HG02884 (cell line): ENCODE measurements around the gene TAF3.
"Not testable (repeated sequence)": the region's sequence is repeated elsewhere in the genome, so short reads cannot be mapped to it uniquely, and the experiment has no call there.

Experiments
- ATAC-seq: cut with Tn5 transposase; IDR thresholded peaks from one replicate; pipeline ENCODE4 v1.9.1; 2021; ENCODE audit warnings: mild to moderate bottlenecking, moderate library complexity; ENCODE audit not compliant: unreplicated experiment

The TAF3 gene

DNA sequence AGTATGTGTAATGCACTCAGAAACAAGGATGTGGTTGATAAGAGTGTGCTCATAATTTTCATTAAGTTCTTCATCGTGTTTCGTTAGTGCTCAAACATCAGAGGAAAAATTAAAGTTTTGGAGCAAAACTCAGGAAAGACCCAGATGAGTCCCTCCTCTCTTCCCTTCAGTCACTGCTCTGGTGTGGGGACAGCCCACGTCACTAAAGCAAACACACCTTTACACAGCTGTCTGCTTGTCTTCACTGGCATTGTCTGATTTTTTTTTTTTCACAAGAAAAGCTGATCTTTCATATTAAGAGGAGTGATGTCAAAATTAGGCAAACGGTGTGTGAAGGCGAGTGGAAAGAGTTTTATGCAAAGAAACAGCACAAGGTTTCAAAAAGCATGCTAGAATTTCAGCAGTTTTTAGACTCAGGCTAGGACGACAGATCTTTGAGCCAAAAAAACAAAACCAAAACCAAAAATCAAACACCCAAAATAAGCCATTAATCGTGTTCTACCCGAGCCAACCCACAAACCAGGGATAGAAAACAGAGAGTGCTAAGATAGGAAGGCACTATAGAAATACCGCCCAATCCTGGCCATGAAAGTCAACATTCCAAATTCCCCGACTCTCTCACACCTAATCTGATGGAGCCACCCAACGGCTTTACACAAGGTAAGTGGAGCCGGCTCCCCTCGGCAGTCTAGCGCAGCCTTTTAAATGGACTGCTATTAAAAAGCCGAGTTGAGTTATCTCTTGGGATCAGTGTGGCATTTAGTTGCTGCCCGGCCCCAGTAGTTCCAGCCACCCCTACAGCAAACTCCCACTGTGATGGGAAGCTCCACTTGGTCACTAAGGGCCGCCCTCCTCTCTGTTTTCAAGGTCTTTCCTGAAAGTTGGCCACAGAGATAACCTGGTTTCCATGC lies 208.3 kb downstream of the TAF3 start:
- no peak for ATAC-seq

DNA sequence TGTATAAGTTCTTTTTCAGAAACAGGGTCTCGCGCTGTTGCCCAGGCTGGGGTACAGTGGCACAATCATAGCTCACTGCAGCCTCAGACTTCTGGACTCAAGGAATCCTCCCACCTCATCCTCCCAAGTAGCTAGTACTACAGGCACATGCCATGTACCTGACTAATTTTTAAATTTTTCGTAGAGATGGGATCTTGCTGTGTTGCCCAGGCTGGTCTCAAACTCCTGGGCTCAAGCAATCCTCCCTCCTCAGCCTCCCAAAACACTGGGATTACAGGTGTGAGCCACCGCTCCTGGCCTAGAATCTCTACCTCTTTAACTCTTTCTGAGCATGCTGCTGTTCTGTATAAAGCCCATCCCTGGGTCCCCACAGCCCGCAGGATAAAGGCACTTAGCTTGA lies 212.9 kb downstream of the TAF3 start:
- ATAC-seq = not testable (repeated sequence)

DNA sequence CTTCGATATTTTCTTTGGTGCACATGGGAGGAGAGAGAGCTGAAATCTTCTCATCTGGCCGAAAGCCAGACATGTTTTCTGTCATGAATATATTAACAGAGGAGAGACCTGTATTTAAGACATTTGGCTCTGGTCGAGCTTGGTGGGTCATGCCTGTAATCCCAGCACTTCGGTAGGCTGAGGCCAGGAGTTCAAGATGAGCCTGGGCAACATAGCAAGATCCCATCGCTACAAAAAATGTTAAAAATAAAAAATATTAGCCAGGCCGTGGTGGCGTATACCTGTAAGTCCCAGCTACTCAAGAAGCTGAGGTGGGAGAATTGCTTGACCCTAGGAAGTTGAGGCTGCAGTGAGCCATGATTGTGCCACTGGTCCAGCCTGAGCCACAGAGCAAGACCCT lies 214.3 kb downstream of the TAF3 start:
- ATAC-seq = no peak

DNA sequence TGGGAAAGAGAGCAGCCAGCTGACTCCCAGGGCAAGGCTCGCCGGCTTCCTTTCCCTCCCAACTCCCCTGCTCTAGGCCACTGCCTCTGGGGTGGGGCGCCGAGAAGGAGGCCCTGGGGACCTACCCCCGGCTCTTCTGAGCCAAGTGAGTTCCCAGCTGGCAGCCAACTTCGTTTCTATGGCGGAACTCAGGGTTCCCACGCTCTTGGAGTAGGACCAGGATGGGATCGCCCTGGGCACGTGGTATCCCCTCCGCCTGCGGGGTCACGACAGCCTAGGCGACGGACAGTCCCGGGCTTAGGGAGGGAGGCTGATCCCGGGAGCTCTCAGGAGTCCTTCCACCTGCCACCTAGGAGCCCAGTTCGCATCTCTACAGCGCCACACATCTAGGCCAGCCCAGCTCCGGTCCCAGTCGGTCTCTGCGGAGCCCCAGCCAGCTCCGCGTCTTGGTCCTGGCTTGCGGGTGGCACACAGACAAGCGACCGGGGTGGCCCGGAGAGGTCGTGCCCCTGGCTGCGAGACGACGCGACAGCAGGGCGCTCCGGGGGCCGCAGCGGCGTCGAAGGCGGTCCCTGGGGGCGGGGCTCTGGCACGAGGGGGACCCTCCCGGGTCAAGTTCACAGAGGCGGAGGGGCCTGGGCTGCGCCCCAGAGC lies 215.6 kb downstream of the TAF3 start:
- no peak for ATAC-seq

DNA sequence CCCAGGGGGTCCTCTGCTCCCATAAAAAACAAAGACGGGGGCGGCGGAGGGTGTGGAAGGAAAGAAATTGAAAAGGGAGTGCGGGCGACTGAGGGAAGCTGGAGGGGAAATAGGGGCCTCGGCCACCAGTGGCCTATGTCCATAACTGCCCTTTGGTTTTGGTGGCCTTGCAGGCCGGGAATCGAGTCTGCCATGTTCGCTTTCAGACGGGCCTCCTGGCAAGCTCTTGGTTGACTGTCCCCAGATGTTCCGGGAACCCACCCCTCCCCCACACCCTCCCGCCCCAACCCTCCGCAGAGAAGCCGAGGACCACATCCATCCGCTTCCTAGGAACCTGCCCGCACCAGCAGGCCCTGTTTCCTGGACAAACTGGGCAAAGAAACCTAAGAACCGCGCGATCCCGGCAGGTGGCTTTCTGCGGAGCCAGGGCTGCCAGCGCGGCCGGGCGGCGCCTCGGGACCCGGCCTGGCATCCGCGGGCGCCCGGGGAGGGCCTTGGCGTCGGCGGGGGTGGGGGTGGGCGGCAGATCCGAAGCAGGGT lies 216.2 kb downstream of the TAF3 start:
- no peak for ATAC-seq

DNA sequence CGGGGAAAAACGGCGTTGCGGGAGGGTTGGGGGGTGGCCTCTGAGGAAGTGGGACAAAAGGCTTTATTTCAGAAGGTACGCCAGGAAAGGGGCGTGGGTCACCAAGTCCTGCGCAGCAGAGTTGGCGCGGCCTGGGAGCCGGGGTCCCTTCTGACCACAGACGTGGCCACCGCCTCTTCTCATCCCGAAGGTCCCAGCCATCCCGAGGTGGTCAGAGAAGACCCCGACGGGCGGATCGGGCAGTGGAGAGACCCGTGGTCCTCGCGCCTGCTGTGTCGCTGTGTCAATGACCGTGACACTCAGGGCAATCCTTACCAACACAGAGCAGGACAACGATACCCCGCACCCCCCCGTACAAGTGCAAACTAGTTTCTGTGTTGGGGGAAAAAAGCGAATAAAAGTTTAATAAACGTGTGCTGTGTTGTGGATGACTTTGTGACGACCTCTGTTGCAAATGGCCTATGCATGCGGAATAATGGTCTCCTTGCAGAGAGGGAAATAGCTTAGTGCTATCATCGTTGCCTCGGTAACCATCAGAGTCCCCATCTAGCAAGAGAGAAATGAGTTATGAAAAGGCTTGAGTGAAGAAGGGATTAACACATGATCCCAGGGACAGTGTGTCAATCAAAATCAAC lies 216.8 kb downstream of the TAF3 start:
- ATAC-seq = no peak

DNA sequence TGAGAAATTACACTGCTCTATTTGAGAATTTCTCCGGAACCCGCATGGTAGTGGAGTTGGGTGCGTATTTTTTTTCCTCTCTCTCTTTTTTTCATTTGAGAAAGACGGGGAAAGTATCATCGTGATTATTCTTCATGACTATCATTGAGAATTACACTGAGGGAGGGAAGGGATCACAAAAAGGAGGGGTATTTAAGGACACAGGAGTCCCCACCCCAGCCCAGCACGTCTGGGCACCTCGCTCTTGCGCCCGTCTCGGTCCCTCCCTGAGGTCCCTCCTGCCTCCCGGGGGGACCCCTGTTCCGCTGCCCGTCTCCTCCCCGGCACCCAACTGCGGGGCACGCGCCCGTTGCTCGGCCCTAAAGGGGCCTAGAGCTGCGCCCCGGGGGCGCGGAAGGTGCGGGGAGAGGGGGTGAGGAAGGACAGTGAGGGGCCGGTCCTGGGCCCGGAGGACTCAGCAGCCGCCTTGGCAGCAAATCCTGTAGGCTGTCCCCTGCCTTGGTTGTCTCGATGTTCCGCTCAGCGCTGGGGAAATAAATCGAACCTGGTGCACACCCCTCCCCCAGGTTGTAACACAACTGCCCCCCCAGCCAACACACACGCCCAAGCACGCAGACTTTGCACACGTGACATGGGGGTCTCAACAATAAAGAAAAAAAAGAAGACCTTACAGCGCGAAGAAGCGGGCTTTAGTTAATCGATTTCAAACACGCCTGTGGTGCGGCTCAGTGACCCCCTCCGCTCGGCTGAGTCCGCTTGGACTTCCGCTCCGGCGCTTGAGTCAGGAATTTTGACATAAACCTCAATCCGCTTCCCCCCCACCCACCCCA lies 217.6 kb downstream of the TAF3 start:
- no peak for ATAC-seq

DNA sequence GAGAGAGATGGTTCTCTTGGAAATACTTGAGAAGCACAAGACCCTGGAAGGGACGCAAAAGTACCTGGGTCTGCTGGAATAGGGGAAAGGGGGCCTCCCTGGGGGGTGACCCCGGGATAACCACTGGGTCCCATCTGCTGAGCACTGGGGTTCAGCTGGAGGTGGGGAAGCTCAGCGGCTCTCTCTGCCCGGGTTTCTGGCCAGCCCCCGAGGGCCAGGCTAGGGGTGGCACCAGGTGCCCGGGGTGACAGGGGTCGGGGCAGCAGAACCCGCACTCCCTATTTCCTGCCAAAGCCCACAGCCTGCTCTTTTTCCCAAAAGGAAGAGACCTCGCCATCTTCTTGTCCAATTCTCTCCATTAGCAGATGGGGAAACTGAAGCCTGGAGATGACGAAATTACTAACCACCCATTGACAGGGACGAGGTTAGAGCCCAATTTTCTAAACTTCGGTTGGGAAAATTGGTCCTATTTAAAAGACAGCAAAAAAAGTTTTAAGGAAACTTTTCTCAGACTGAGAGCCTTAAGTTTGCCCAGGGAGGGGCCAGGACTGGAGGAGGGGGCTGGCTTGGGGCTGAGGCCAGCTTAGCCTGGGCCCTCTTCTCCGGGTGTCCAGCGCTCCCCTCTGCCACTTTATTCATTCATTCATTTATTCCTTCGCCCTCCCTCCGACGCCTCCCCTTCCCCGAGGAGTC lies 218.3 kb downstream of the TAF3 start:
- ATAC-seq = no peak

DNA sequence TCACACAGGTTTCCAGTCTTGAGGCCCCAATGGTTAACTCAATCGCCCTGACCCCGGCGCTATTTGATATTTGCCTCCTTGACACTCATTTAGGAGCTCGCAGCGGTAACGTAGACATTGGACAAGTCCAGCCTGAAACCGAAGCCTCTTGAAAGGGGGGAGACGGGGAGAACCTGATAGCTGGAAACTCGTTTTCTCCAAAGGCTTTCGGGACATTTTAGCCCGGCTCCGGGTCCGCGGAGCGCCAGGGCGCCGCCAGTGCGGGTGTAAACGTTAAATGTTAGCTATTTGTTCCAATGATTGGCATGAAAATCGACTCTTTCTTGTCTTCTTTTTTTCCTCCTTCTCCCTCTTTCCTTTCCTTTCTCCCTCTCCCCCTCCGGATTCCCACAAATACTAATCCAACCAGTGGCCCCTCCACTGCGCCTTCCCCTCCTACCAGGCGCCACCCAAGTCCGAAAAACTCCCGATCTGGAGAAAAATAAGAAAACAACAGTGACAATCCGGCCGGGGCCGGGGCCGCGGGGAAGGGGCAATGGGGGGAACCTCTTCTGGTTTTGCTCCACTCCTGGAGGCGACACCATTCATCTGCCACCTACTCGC lies 219.0 kb downstream of the TAF3 start:
- ATAC-seq = no peak

DNA sequence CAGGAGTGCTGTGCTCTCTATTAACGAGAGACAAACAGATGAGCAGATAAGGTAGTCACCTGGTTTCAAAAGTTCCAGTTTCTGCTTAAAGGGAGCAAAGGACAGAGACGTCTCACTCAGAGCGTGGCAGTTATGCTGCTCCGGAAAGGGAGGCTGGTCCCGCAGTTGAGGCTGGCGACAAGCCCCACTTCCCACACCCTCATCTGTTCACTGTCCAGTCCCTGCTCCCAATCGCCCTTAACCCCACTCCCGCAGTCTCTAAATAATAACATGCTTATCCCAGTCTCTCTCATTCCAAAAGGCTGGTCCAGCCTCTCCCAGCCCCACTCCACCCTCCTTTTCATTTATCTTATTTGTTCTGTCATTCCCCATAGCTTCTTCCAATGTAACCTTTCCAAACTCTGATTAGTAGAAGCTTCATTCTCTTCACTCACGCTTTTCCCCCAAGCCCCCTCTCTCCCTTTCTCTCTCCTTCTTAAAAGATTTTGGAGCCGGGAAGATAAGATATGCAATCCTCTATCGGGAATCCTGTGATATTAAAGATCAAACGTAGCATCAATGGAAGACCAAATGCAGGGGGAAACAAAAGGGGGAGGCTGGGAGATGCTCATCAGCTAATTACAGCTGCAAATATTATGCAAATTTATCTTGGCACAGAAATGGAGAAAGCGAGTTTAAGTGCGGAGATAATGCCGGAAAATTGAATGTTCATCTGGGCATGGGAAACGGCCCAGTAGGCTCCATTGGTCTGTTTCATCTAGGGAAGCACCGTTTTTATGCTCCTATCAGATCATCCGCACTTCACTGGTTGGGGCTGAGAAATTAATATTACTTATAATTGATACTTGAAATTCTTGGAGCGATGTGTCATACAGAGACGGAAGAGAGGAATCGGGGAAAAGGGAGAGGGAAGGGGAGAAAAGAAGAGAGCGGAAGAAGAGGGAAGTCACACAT lies 219.9 kb downstream of the TAF3 start:
- no peak for ATAC-seq

DNA sequence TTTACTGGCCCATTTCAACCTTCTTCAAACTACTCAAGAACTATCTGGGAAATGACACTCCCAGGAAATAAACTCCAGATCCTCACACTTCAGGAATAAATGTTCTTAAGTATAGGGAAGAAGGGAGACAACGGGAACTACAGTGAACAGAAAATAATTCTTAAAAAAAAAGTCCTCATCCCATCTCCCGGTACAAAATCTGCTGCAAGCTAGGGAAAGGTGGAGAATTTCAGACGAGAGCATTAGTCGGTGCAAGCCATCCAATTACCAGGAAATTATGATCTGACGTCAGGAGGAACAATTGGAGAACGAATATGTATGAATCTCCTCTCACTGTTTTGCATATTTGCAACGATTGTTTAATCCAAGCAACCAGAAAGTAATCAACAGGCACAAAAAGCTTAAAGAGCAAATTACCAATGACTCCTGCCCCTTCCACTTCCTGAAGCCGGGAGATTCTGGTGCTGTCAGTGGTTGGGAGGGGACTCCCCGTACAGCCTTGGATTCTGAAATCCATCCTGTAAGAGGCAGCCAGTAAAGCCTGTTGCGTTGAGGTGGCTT lies 221.1 kb downstream of the TAF3 start:
- ATAC-seq = no peak

DNA sequence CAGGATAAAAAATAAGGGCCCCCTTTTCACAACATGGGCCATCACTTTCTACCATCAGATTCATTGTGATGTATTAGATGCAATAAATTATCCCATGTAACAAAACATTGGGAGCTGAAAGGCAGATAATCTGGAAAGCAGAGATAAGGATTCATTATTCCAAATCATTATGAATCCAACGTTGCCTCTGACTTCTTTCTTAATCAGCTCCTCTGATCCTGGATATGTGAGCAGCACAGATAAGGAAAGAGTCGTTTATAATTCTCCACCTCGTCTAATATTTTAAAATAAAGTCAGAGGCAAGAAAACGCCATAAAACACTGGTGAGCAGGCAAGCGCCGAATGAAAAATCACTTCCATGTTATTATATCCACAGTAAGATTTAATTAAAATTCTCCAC lies 222.3 kb downstream of the TAF3 start:
- ATAC-seq = no peak

DNA sequence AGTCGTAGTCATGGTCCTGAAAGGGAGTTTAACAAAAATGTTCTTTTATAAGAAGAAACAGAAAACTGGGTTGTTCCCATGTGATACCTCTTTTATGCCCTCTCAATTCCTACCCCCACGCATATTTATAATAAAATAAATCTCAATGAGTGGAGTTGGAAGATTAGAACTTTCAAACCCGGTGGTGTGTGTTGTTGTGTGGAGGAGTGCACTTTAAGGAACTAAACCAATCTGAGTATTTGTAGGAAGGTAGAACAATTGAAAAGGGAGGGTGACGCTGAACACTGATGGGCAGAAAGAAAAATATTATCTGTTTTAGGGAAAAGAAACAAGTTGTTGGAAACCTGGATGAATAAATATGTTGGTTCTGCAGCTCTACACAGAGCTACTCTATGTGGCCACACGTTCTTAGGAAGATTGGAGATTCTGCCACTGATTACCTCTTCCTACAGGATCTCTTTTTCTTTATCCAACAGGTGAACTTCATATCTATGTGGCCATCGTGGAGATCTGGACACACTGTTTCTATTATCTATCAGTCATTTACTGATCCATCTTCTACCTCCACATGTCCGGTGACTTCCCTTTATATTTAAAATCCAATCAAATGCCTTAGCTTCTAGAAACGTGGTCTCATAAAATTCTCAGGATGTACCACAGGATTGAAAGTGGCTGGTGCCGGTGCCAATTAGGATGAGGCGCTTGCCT lies 223.1 kb downstream of the TAF3 start:
- no peak for ATAC-seq

DNA sequence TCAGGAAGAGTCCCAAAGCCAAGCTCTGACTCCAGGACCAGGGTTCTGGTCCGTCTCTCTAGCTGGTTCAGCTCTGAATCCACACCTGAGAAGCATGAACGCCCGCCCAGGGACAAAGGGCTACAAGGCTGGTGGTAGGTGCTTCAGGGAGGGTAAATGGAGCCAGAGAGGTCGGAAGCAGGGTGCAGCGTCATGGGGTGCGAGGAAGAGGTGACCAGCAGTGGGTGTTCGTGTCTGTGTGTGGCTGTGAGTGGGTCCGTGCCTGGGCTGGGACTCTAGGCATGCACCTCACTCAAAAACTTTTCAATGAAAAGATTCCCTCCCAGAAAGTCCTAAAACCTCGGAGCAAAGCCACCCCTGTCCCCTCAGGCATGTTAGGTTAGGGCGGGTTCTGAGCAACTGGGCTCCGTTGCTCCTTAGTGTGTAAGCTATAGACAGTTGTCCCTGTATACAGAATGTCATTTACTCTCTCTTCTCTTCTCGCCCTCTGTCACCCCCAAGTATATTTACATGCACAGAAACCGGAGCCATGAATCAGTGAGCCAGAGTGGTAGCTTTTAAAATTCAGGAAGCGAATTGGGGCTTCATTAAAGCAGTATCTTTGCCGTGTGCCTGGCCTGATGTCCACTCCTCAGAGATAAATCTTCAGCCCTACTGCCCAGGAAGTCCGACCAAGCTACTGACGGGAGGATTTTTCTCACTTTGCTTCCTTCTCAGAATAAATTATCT lies 223.9 kb downstream of the TAF3 start:
- ATAC-seq = no peak

DNA sequence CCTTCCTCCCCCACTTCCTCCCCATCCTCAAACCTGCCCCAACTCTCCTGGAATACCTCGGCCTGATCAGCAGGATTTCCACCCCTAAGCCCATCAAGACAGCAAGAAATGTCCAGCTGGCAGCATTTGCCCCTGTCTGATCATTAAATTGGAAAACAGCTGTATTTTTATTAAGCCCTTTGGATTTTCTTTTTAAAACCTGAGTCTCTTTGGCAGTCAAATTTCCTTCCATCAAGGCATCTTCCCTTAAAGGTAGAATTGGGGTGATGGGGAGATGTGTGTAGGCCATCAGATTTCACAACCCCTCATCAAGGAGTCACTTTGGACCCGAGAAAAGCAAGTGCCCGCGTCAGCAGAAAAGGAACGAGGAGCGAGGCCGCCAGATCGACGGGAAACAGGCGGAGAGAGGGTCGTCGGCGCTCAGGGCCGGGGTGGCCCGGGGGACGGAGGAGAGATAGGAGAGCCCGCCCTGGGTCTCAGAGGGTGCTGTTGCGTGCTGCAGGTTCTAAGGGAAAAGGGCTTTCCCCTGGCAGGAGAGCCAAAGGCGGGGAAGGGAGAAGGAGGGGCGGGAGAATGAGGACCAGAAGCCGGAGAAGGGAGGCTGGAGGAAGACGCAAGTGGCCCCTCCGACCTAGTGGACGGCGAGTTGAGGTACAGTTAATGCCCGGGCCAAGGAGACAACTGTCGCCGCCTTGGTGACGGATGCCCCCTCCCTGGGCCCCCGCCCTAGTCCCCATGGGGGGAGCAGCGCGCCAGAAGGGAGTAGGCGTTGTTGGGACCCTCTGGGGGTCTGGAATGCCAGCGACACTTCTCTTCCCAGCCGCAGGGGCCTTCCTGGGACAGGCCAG lies 224.6 kb downstream of the TAF3 start:
- ATAC-seq = no peak
